ENCODE data around the gene ZNF536. TPM values are rescaled to one million over a fixed set of nuclear protein-coding genes. Genes with fewer than 3 reads are reported as not detected.
A peak's percentile ranks its signal among the peaks of the same experiment; 100 is the strongest.

The ZNF536 gene
- total RNA-seq, 4 donors from 2014 or later: 0.51 to 1.0 (median 0.77) TPM

- 79 to 86% methylated on average over 4 of the region's 4 CpGs for WGBS, 2 donors
- TF ChIP-seq, protein P1, sequence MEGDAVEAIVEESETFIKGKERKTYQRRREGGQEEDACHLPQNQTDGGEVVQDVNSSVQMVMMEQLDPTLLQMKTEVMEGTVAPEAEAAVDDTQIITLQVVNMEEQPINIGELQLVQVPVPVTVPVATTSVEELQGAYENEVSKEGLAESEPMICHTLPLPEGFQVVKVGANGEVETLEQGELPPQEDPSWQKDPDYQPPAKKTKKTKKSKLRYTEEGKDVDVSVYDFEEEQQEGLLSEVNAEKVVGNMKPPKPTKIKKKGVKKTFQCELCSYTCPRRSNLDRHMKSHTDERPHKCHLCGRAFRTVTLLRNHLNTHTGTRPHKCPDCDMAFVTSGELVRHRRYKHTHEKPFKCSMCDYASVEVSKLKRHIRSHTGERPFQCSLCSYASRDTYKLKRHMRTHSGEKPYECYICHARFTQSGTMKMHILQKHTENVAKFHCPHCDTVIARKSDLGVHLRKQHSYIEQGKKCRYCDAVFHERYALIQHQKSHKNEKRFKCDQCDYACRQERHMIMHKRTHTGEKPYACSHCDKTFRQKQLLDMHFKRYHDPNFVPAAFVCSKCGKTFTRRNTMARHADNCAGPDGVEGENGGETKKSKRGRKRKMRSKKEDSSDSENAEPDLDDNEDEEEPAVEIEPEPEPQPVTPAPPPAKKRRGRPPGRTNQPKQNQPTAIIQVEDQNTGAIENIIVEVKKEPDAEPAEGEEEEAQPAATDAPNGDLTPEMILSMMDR (IDR thresholded peaks at IDR 0.05): no peak
- no peak for TF ChIP-seq POLR2A (IDR thresholded peaks at IDR 0.05)
- DNase-seq (ENCODE audit: low spot score in 2 of 2): no peak
- intact Hi-C loops (cut with DNase I; ENCODE audit: low total_unique reads): no loop called here
- H3K4me3 ChIP-seq (ENCODE audit: low read depth, poor library complexity, severe bottlenecking): no peak overlapping the region
Measured at GRCh38 chr19:30401956-30402355, 29.8 kb downstream of the ZNF536 start.

GRCh38 chr19:30402436-30403202 is 30.4 kb downstream of the ZNF536 start:
- WGBS, 2 donors: 74 to 84% methylated on average over 15 of the region's 15 CpGs
- peak in 1 of 2 donors; percentile 56 for DNase-seq (ENCODE audit: low spot score in 2 of 2)
- intact Hi-C loops (cut with DNase I; ENCODE audit: low total_unique reads): no loop called here
- TF ChIP-seq, protein P1 (IDR thresholded peaks at IDR 0.05): no peak
- no peak for TF ChIP-seq POLR2A (IDR thresholded peaks at IDR 0.05)
- no peak overlapping the region for H3K4me3 ChIP-seq (ENCODE audit: low read depth, poor library complexity, severe bottlenecking)

DNA sequence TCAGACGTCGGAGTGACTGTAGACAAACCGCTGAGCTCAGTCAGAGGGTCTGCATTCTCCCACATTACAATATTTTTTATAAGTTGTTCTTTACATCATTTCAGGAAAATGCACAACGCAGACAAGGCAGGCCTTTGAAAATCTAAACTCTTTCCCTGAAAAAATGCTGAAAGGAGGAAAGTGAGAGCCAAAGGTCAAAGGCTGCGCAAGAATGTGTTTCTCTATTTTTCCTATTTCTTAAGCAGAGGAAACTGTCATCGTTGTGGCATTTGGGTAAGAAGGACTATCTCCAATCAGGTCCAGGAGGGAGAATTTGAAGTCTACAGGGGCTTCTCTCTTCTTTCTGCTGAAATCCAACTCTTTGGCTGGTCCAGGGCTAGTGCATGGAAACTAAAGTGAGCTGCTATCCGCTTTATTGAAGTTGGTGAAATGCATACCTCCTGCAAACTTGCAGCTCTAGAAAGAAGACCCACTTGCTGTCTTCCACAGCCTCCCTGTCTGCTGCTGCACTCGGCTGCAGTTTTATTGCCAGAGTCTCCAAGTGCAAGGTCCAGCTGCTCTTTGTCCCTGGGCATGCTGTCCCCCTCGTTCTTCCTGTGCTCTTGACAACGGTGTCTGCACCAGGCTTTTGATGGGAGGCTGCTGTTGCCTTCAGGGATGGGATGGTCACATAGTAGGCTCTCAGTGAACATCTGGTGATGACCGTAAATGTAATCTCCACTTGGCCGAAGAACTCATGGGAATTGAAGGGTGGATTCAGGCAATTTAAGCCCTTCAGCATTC is 31.2 kb downstream of the ZNF536 start:
- WGBS, 2 donors: 66 to 73% methylated on average over 12 of the region's 12 CpGs
- TF ChIP-seq, protein P1 (IDR thresholded peaks at IDR 0.05): no peak
- no peak for TF ChIP-seq POLR2A (IDR thresholded peaks at IDR 0.05)
- no peak overlapping the region for H3K4me3 ChIP-seq (ENCODE audit: low read depth, poor library complexity, severe bottlenecking)
- no peak for DNase-seq (ENCODE audit: low spot score in 2 of 2)
- intact Hi-C loops (cut with DNase I; ENCODE audit: low total_unique reads): no loop called here

DNA sequence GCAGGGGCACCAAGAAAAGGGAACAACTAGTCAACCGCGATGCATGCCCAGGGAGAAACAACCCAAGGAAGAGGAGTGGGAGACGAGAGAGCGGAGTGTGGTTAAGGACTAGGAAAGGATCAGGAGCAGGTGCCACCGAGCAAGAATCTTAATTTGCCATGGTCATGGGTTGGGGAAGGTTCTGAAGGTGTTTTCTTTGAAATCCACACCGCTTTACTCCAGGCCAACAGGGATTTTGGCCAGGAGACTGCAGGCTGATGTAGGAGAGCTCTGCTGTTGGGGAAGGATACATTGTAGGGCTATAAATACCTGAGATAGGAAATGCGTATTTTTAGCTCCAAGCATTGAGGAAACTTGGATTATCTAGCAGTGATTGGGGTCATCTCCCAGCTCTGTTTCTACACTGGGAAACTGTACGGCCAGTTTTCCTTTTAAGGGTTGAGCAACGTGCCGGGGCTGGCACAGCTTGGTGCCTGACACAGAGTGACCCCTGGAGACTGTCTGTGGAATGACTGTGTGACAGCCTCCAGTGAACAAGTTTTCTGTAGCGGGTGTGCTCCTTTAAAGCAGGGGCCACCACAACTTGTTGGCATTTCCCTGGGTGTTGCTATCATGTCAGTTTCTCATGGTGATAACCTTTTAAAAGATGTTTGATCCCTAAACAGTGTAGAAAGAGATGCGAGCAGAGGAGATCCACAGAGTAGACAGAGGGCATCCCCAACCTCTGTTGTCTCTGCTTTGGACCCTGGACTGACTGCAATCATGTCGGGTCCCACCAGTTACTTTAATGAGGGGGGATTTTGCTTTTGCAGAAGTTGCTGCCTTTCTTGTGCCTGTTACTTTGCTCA is 34.3 kb downstream of the ZNF536 start:
- TF ChIP-seq, protein P1 (IDR thresholded peaks at IDR 0.05): no peak
- TF ChIP-seq POLR2A (IDR thresholded peaks at IDR 0.05): no peak
- WGBS, 2 donors: 57 to 60% methylated on average over 13 of the region's 13 CpGs
- DNase-seq (ENCODE audit: low spot score in 2 of 2): peak in 1 of 2 donors; percentile 68
- intact Hi-C loops (cut with DNase I; ENCODE audit: low total_unique reads): no loop called here
- H3K4me3 ChIP-seq (ENCODE audit: low read depth, poor library complexity, severe bottlenecking): no peak overlapping the region

DNA sequence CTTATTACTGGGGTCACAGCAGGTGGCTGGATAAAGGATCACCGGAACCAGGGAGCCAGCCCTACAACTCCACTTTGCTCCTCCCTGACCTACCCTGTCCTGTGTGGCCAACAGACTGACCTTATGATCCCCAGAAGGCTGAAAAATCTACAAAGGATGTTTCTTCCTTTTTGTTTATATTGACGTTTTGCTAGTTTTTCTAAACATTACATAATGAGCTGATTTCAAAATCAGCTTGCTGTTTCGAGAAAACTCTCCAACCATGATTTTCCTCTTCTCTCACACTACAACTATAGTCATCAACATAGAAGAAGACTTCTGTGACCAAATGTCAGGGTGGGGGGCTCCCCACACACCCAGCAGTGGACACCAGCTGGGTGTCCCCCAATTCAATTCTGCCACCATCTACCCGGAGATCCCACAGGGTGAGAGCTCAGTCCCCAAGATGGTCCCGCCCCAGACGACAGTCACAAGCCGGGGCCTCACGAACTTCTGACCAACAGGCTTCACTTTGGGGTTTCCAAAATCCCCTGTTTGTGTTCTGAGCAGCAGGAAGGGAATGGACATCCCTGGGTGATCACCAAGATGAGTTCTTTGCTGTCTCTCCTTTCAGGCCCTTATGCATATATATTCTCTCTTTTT is 35.0 kb downstream of the ZNF536 start:
- H3K4me3 ChIP-seq (ENCODE audit: low read depth, poor library complexity, severe bottlenecking): no peak overlapping the region
- TF ChIP-seq, protein P1 (IDR thresholded peaks at IDR 0.05): no peak
- no peak for TF ChIP-seq POLR2A (IDR thresholded peaks at IDR 0.05)
- intact Hi-C loops (cut with DNase I; ENCODE audit: low total_unique reads): no loop called here
- WGBS, 2 donors: 72 to 85% methylated on average over 8 of the region's 8 CpGs
- DNase-seq (ENCODE audit: low spot score in 2 of 2): peak in 1 of 2 donors; percentile 53
